HEK293 (cell line): ENCODE data around the gene HTR1E.
"Not testable (repeated sequence)": the region's sequence is repeated elsewhere in the genome, so short reads cannot be mapped to it uniquely, and the experiment has no call there.

Experiments used
- CTCF ChIP-seq: fragments of 450-650 bp; formaldehyde crosslinking; IDR thresholded peaks from 2 replicates; pipeline ENCODE4 v1.5.1; 2016; ENCODE audit warnings: missing biosample characterization, missing genetic modification characterization
- PRDM1 ChIP-seq: fragments of 450-650 bp; formaldehyde crosslinking; IDR thresholded peaks from 2 replicates; pipeline ENCODE4; 2016; ENCODE audit warnings: missing biosample characterization, missing genetic modification characterization
- SP2 ChIP-seq: fragments of 450-650 bp; formaldehyde crosslinking; IDR thresholded peaks from 2 replicates; pipeline ENCODE4 v1.5.1; 2016; ENCODE audit warnings: missing biosample characterization, missing genetic modification characterization
- ZBTB26 ChIP-seq: fragments of 450-650 bp; formaldehyde crosslinking; optimal IDR thresholded peaks from 2 replicates; pipeline ENCODE3; 2016; ENCODE audit warnings: missing biosample characterization, mild to moderate bottlenecking, missing genetic modification characterization
- ZFP41 ChIP-seq: fragments of 450-650 bp; formaldehyde crosslinking; IDR thresholded peaks from 2 replicates; pipeline ENCODE4 v1.5.1; 2016; ENCODE audit warnings: missing biosample characterization, missing genetic modification characterization, borderline replicate concordance
- ZNF138 ChIP-seq: fragments of 450-650 bp; formaldehyde crosslinking; IDR thresholded peaks from 2 replicates; pipeline ENCODE4 v1.5.1; 2016; ENCODE audit warnings: missing biosample characterization, missing genetic modification characterization, borderline replicate concordance
- ZNF335 ChIP-seq: fragments of 450-650 bp; formaldehyde crosslinking; conservative IDR thresholded peaks from 2 replicates; pipeline ENCODE4 v1.5.1; 2016; ENCODE audit warnings: missing biosample characterization, missing genetic modification characterization
- ZNF629 ChIP-seq: fragments of 450-650 bp; formaldehyde crosslinking; IDR thresholded peaks from 2 replicates; pipeline ENCODE4 v1.5.1; 2017; ENCODE audit warnings: missing biosample characterization, missing genetic modification characterization
- ZNF701 ChIP-seq: fragments of 450-650 bp; formaldehyde crosslinking; IDR thresholded peaks from 2 replicates; pipeline ENCODE4 v1.5.1; 2016; ENCODE audit warnings: missing biosample characterization, missing genetic modification characterization
- ZSCAN5A ChIP-seq: fragments of 450-650 bp; formaldehyde crosslinking; IDR thresholded peaks from 2 replicates; pipeline ENCODE4 v1.5.1; 2016; ENCODE audit warnings: missing biosample characterization, missing genetic modification characterization

GRCh38 chr6:86897265-86897664 lies 40.1 kb upstream of the HTR1E start:
- not testable (repeated sequence) for TF ChIP-seq CTCF (tag by site-specific recombination); PRDM1 (tag by site-specific recombination); ZNF335; ZNF629 (tag by site-specific recombination); ZFP41; ZSCAN5A (tag by site-specific recombination); SP2 (tag by site-specific recombination); ZNF701 (tag by site-specific recombination); ZBTB26 (tag by site-specific recombination); ZNF138 (tag by site-specific recombination)
